IPS-20b (cell line): ENCODE results near the gene SCAANT1.
A peak's percentile ranks its signal among the peaks of the same experiment; 100 is the strongest.

Source experiments
- H3K27ac ChIP-seq: one replicate; pipeline ENCODE4 v1.5.1; 2013; ENCODE audit warnings: low read length
- H3K27me3 ChIP-seq: 2 replicates; pipeline ENCODE4 v1.6.1; 2013; ENCODE audit warnings: mild to moderate bottlenecking, low read length, inconsistent platforms; ENCODE audit not compliant: insufficient read depth
- H3K36me3 ChIP-seq: 2 replicates; pipeline ENCODE4 v1.6.1; 2013; ENCODE audit warnings: low read depth, mild to moderate bottlenecking, inconsistent platforms, low read length, moderate library complexity; ENCODE audit not compliant: insufficient read depth
- H3K4me1 ChIP-seq: 2 replicates; pipeline ENCODE4 v1.6.1; 2013; ENCODE audit warnings: mild to moderate bottlenecking, control low read depth, inconsistent platforms, low read length, moderate library complexity; ENCODE audit not compliant: insufficient read depth
- H3K4me3 ChIP-seq: 2 replicates; pipeline ENCODE4 v1.5.1; 2013; ENCODE audit warnings: mild to moderate bottlenecking, low read length, inconsistent platforms
- H3K9ac ChIP-seq: 2 replicates; pipeline ENCODE4 v1.6.1; 2013; ENCODE audit warnings: low read depth, mild to moderate bottlenecking, inconsistent platforms, low read length, moderate library complexity
- H3K9me3 ChIP-seq: 2 replicates; pipeline ENCODE4 v1.6.1; 2013; ENCODE audit warnings: mild to moderate bottlenecking, low read depth, low read length, inconsistent platforms; ENCODE audit not compliant: insufficient read depth

The SCAANT1 gene

DNA sequence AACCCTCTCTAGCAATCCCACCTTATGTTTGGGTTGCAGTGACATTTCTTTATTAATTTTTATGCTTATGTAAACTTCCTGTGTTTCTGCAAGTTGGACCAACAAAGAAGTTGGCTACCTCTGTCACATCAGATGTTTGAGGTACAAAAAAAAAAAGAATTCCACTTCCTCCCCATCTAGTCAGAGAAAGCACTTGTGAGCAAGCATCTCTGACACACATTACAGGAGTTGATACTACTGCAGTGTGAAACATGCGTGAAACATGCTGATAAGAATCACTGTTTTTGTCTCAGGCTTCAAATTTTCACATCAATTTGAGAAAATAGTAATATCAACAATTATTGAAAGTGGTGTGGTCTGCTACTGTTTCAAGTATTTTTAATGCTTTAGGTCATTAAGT is 1.3 kb downstream of the SCAANT1 start:
- H3K4me3 ChIP-seq = peak overlapping the region; percentile 64; the same call in 1 of the 2 replicates
- no peak overlapping the region for H3K27ac ChIP-seq
- peaks cover 5% of the 10 kb centered on the region; the same call in 1 of the 2 replicates for H3K36me3 ChIP-seq
- peaks cover 11% of the 10 kb centered on the region; the same call in 1 of the 2 replicates for H3K4me1 ChIP-seq
- H3K9me3 ChIP-seq = no peaks in the 10 kb centered on the region
- peak overlapping the region; percentile 75; the same call in 1 of the 2 replicates for H3K9ac ChIP-seq
- peaks cover 22% of the 10 kb centered on the region; the same call in 1 of the 2 replicates for H3K27me3 ChIP-seq

DNA sequence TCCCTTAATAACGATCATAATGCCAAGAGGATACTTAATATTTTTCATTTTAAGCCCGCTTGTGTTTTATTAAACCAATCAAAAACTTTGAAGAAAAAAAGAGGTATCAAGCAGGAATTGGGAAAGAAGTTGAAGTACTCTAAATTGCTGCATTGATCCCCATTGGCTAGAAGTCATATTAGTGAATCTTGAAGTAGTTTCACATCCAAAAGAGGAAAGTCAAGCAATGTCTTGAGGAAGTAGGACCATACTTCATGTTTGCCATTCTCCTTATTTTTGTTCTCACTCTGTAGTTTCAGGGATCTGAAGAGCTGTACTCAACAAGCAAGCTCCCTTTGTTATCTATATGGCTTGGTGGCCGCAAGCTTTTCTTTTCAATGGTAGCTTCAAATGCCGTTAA is 2.2 kb downstream of the SCAANT1 start:
- no peak overlapping the region for H3K27ac ChIP-seq
- no peaks in the 10 kb centered on the region for H3K36me3 ChIP-seq
- no peaks in the 10 kb centered on the region for H3K9me3 ChIP-seq
- peaks cover 22% of the 10 kb centered on the region; the same call in 1 of the 2 replicates for H3K27me3 ChIP-seq
- H3K9ac ChIP-seq = no peak overlapping the region
- peaks cover 11% of the 10 kb centered on the region; the same call in 1 of the 2 replicates for H3K4me1 ChIP-seq
- no peak overlapping the region for H3K4me3 ChIP-seq

DNA sequence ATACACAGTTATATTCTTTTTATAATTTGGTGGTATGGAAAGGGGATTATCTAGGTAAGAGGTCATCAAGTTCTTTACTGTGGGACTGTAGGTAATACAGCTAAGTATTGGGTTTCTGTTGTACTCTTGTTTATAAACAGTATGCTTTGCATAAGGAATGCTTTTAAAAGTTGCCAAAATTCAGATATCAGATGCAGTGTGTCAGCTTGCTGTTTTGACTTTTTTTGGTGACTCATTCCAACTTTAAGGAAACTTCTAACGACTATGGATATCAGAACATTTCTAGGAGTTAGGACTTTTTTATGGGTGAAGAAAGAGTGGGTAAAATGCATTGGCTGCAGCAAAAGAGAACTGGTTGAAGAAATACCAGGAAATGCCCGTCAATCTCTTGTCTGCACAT is 2.8 kb downstream of the SCAANT1 start:
- Histone ChIP-seq H3K27ac (no peak overlapping the region), H3K4me3 (no peak overlapping the region), H3K9ac (no peak overlapping the region), H3K9me3 (no peaks in the 10 kb centered on the region), H3K27me3 (peaks cover 21% of the 10 kb centered on the region; the same call in 1 of the 2 replicates), H3K4me1 (peaks cover 11% of the 10 kb centered on the region; the same call in 1 of the 2 replicates), H3K36me3 (no peaks in the 10 kb centered on the region)

DNA sequence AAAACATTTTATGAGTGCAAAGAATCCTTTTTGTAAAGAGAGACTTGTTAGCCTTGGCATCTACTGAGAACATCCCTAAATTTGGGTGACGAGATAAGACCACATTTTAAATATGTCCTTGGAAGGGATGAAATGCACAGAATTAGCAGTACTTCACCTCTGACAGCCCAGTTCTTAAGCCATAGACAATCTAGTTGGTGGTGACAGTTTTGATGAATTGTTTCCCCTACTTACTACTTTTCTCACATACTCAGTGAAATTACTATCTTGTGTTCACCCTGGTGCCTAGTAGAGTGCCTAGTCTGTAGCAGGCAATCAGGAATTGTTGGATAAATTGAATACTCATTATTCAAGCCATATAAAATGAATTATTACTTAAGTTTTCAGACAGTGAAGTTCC is 3.4 kb downstream of the SCAANT1 start:
- Histone ChIP-seq H3K4me1 (peaks cover 11% of the 10 kb centered on the region; the same call in 1 of the 2 replicates), H3K36me3 (no peaks in the 10 kb centered on the region; the same call in 1 of the 2 replicates), H3K27me3 (peaks cover 15% of the 10 kb centered on the region; the same call in 1 of the 2 replicates), H3K27ac (no peak overlapping the region), H3K9ac (no peak overlapping the region), H3K9me3 (no peaks in the 10 kb centered on the region), H3K4me3 (no peak overlapping the region)

DNA sequence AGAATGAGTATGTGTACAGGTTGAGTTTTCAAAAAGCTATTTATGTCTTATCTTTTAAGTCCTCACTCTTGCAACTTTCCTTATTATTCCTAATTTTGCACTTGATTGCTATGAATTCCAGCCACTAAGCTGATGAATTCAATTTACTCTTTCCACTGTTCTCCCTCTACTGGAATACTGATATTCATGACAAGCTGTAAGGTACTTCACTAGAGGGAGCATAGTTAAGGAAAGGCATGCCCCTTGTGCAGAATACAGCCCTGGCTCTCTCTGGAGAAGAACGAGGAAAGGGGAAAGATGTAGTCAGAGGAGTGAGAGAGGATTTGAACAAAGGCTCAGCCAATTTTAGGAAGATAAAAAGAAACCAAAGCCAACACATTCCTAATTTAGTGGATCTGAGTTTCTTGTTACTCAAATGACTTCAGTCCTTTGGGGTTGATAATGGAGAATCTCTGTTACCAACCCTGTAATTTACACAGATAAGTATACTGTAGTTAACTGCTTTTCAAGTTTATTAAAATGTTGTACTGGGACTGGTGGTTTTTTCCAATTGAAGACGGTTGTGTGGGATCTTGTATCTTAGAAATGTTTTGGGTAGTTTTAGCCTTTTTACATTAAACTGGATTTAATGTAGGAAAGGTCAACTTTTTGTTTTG is 4.0 kb downstream of the SCAANT1 start:
- H3K9me3 ChIP-seq = no peaks in the 10 kb centered on the region

DNA sequence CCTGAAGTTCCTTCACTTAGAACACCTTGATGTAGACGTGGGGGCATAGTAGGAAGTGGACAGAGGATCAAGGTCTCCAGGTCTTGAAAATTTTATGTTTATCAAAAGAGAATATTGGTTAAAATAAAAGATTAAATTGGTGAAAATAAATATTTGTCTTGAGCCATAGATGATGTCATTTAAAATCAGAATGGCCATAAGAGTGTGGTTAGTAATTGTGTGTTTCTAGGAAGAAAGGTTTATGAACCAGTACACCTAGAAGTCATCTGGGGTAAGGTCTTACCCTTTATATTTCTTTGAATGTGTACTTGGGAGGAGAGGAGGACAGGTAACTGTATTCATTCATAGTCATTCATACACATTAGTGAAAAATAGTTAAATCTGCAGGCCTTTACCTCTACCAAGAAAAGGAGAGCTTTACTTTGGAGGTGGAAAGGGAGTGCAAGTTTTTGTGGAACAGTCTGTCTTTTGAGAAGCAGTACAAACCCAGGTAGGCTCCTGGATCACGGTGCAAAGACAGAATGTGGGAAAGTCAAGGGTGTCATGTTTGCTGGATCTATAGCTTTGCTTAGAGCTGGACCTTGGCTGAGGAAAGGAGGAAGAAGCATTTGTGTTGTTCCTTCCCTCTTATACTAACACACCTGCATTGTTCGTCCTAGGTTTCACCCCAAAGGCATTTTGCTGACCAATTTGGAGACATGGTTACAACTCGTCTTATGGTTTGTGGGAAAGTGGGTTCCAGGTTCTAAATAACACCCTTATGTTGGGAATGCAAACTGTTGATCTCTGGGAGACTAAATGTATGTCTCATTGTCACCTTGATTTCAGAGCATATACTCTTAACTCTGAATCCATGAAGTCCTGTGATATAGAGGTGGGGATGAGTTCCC is 6.2 kb downstream of the SCAANT1 start:
- H3K4me3 ChIP-seq = no peak overlapping the region
- H3K27me3 ChIP-seq = peaks cover 3% of the 10 kb centered on the region; the same call in 1 of the 2 replicates
- no peaks in the 10 kb centered on the region for H3K9me3 ChIP-seq
- no peak overlapping the region for H3K27ac ChIP-seq
- H3K36me3 ChIP-seq = no peaks in the 10 kb centered on the region; the same call in 1 of the 2 replicates
- H3K9ac ChIP-seq = no peak overlapping the region
- peaks cover 3% of the 10 kb centered on the region; the same call in 1 of the 2 replicates for H3K4me1 ChIP-seq

More for the DNA sequence above, 4.0 kb downstream of the SCAANT1 start:
- no peak overlapping the region for H3K9ac ChIP-seq
- peaks cover 9% of the 10 kb centered on the region; the same call in 1 of the 2 replicates for H3K27me3 ChIP-seq
- no peaks in the 10 kb centered on the region; the same call in 1 of the 2 replicates for H3K36me3 ChIP-seq
- peaks cover 7% of the 10 kb centered on the region; the same call in 1 of the 2 replicates for H3K4me1 ChIP-seq
- H3K27ac ChIP-seq = no peak overlapping the region
- no peak overlapping the region for H3K4me3 ChIP-seq

DNA sequence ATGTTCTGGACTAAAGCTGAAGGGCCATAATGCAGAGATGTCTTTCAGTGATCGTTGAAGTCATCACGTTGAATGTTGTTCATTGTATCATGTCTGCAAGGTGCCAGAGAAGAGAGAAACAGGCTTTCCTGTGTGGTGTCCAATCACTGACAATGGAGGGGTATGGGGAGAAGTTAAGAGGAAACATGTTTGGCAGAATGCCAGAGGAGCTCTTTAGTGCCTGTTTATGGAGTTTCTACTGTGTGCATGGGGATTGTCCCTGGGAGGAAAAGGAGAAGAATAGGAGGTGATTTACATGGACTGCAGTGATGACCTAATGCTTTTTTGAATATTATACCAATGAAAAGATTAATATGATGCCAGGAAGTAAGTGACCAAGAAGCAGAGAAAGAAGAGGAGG is 11.7 kb downstream of the SCAANT1 start:
- Histone ChIP-seq H3K36me3 (peaks cover 11% of the 10 kb centered on the region), H3K4me3 (no peak overlapping the region), H3K4me1 (no peaks in the 10 kb centered on the region), H3K9me3 (no peaks in the 10 kb centered on the region), H3K27me3 (no peaks in the 10 kb centered on the region), H3K9ac (no peak overlapping the region), H3K27ac (no peak overlapping the region)

DNA sequence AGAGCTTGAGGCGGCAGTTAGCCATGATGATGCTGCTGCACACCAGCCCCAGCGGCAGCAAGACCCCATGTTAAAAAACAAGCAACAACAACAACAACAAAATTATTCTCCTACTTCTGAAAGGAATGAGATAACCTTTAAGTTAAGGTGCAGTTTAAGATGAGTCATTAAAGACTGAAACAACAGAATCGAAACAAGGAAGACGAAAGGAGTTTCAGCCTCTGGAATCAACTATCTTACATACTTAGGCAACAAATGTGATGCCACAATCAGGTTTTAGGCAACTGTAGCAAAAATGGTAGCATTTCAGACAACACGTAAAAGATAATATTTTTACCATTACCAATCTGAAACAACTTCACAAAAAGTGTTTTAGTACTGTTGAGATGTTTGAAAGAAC is 12.2 kb downstream of the SCAANT1 start:
- no peaks in the 10 kb centered on the region for H3K9me3 ChIP-seq
- peaks cover 11% of the 10 kb centered on the region for H3K36me3 ChIP-seq
- no peak overlapping the region for H3K9ac ChIP-seq
- no peak overlapping the region for H3K4me3 ChIP-seq
- H3K27ac ChIP-seq = no peak overlapping the region
- H3K27me3 ChIP-seq = no peaks in the 10 kb centered on the region
- no peaks in the 10 kb centered on the region; the same call in 1 of the 2 replicates for H3K4me1 ChIP-seq

DNA sequence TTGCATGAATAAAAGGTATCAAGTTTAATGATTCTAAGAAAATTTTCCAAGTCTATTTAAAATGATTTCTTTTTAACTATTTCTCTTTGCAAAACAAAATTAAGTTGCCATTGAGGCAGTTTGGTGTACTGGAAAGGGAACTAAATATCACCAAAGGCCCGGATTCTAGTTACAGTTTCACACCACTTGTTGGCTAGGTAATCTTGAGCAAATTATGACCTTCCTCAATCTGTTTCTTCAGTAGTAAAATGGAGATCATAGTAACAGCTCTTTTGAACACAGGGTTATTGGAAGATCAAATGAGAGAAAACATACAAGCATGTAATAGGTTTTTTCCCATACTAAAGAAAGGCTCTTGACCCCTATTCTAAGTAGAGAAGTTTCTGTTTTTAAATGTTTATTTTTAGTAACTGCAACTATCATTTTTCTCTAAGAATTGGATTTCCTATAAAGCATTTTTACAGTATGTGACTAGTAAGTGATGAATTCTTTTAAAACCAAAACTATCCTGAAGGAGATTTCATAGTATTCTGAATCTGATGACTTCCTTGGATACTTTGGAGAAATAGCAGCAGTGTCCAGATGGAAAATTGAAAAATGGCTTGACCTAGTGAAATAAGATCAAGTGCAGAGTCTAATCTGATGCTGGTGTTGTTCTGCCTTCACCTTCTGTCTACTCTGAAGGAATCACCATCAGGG is 15.7 kb downstream of the SCAANT1 start:
- Histone ChIP-seq H3K9me3 (no peaks in the 10 kb centered on the region), H3K36me3 (peaks cover 11% of the 10 kb centered on the region), H3K4me1 (no peaks in the 10 kb centered on the region; the same call in 1 of the 2 replicates), H3K4me3 (no peak overlapping the region), H3K27me3 (no peaks in the 10 kb centered on the region), H3K9ac (no peak overlapping the region), H3K27ac (no peak overlapping the region)

DNA sequence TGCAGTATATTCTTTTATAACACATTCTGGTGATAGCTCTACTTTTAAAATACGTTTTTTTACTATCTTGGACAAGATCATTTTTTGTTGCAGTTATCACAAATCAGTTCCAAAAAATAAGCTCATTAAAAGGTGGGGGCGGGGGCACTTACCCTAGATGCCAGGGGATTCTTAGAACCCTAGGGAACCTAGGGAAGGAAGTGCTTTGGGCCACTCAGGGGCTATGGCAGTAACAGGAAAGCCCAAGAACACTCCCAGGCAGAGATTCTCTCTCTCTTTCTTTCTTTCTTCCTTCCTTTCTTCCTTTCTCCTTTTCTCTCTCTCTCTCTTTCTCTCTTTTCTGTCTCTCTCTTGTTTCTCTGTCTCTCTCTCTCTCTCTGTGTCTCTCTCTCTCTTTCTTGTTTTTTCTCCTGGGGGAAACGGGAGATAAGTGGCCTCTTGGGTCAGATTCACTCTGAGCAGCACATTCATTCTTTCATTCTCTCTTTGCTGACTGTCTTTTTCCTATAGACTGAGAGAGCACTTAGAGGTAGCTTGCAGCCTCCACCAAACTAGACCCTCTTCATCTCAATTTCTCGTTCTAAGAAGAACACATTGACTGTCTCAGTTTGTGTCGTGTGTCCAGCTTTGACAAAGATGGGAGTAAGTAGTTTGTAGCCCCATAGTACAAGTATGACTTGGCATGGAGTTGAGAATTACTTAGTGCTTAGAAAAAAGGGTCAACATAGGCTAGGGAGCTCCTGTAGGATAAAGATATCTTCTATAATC is 16.6 kb downstream of the SCAANT1 start:
- Histone ChIP-seq H3K4me1 (no peaks in the 10 kb centered on the region; the same call in 1 of the 2 replicates), H3K27me3 (no peaks in the 10 kb centered on the region), H3K4me3 (no peak overlapping the region), H3K27ac (no peak overlapping the region), H3K9me3 (no peaks in the 10 kb centered on the region), H3K9ac (no peak overlapping the region; the same call in 1 of the 2 replicates), H3K36me3 (peaks cover 11% of the 10 kb centered on the region; the same call in 1 of the 2 replicates)
